CD14-positive monocyte (primary cell): ENCODE data around the gene SREK1. TPM values are rescaled to one million over a fixed set of nuclear protein-coding genes. Genes with fewer than 3 reads are reported as not detected.

Experiments used
- DNase-seq, 3 donors: peaks; one replicate each; pipeline ENCODE4 v3.0.0-alpha.2; 2011 to 2022
- H2AFZ ChIP-seq: 2 replicates; pipeline ENCODE4 v1.6.0; 2012; ENCODE audit warnings: mild to moderate bottlenecking, low read depth, low read length, inconsistent platforms; ENCODE audit not compliant: insufficient read depth, poor library complexity, severe bottlenecking
- H3K27ac ChIP-seq, 2 donors: 1 replicate in 1 of 2; 2 replicates in 1 of 2; pipeline ENCODE4 v1.5.1; 2012 to 2013; ENCODE audit warnings: low read length in 2 of 2, control low read depth in 1 of 2, inconsistent platforms in 1 of 2, low read depth in 1 of 2, mild to moderate bottlenecking in 1 of 2
- H3K27me3 ChIP-seq, 2 donors: one replicate each; pipeline versions ENCODE4 v1.6.0 to v1.6.1; 2011 to 2013; ENCODE audit warnings: low read length in 2 of 2; ENCODE audit not compliant: control insufficient read depth in 2 of 2, insufficient read depth in 2 of 2
- H3K36me3 ChIP-seq, 2 donors: replicated peaks in 1 of 2; 1 replicate in 1 of 2; 2 replicates in 1 of 2; pipeline versions ENCODE4 v1.5.1 to v1.6.1; 2012 to 2013; ENCODE audit warnings: low read length in 2 of 2, control low read depth in 1 of 2, inconsistent platforms in 1 of 2, mild to moderate bottlenecking in 1 of 2; ENCODE audit not compliant: insufficient read depth in 2 of 2, control insufficient read depth in 1 of 2
- H3K4me1 ChIP-seq, 2 donors: 1 replicate in 1 of 2; 2 replicates in 1 of 2; pipeline versions ENCODE4 v1.5.1 to v1.6.1; 2012 to 2013; ENCODE audit warnings: low read length in 2 of 2, control low read depth in 1 of 2, inconsistent platforms in 1 of 2, mild to moderate bottlenecking in 1 of 2, moderate library complexity in 1 of 2; ENCODE audit not compliant: insufficient read depth in 2 of 2, control insufficient read depth in 1 of 2
- H3K4me2 ChIP-seq: replicated peaks from 2 replicates; pipeline ENCODE3; 2012; ENCODE audit warnings: low read length, moderate library complexity, mild to moderate bottlenecking; ENCODE audit not compliant: poor library complexity, severe bottlenecking; ENCODE audit errors: extremely low read depth
- H3K4me3 ChIP-seq, 3 experiments: fragments of 200-600 bp in 1 of 3; sonication (generic) in 1 of 3; replicated peaks in 1 of 3; 1 replicate in 2 of 3; 2 replicates in 1 of 3; pipeline ENCODE4 v1.5.1; 2011 to 2013; ENCODE audit warnings: low read length in 3 of 3, mild to moderate bottlenecking in 3 of 3, control low read depth in 2 of 3, low read depth in 2 of 3, inconsistent platforms in 1 of 3, moderate library complexity in 1 of 3
- H3K79me2 ChIP-seq: 2 replicates; pipeline ENCODE4 v1.6.0; 2012; ENCODE audit warnings: mild to moderate bottlenecking, control low read depth, inconsistent platforms, low read length, moderate library complexity; ENCODE audit not compliant: insufficient read depth
- H3K9ac ChIP-seq: 2 replicates; pipeline ENCODE4 v1.6.0; 2017; ENCODE audit warnings: low read length, mild to moderate bottlenecking; ENCODE audit not compliant: insufficient read depth, poor library complexity, severe bottlenecking
- H3K9me3 ChIP-seq, 2 donors: replicated peaks in 1 of 2; 1 replicate in 1 of 2; 2 replicates in 1 of 2; pipeline versions ENCODE4 v1.5.1 to v1.6.1; 2012 to 2013; ENCODE audit warnings: low read length in 2 of 2, control low read depth in 1 of 2; ENCODE audit not compliant: control insufficient read depth in 1 of 2, insufficient read depth in 1 of 2
- H4K20me1 ChIP-seq: 2 replicates; pipeline ENCODE4 v1.6.0; 2012; ENCODE audit warnings: mild to moderate bottlenecking, low read length, control low read depth, moderate library complexity; ENCODE audit not compliant: insufficient read depth
- H3K27ac Mint-ChIP-seq, 7 donors: one replicate each; pipeline ENCODE4 v1.8.0; 2020; ENCODE audit warnings: mild to moderate bottlenecking in 7 of 7, mixed read lengths in 7 of 7, moderate library complexity in 6 of 7, inconsistent platforms in 2 of 7
- H3K27me3 Mint-ChIP-seq, 3 donors: one replicate each; pipeline ENCODE4 v1.8.0; 2021 to 2022; ENCODE audit warnings: low read depth in 3 of 3, mild to moderate bottlenecking in 3 of 3, mixed read lengths in 3 of 3, moderate library complexity in 3 of 3, inconsistent platforms in 1 of 3
- H3K36me3 Mint-ChIP-seq, 2 donors: one replicate each; pipeline ENCODE4 v1.8.0; 2020; ENCODE audit warnings: mixed read lengths in 2 of 2, inconsistent platforms in 1 of 2, mild to moderate bottlenecking in 1 of 2
- H3K4me1 Mint-ChIP-seq: one replicate; pipeline ENCODE4 v1.8.0; 2020; ENCODE audit warnings: mild to moderate bottlenecking, mixed read lengths
- H3K4me3 Mint-ChIP-seq, 2 donors: one replicate each; pipeline ENCODE4 v1.8.0; 2020; ENCODE audit warnings: mild to moderate bottlenecking in 2 of 2, mixed read lengths in 2 of 2, moderate library complexity in 1 of 2
- H3K9me3 Mint-ChIP-seq, 7 donors: one replicate each; pipeline ENCODE4 v1.8.0; 2020 to 2022; ENCODE audit warnings: mixed read lengths in 7 of 7, mild to moderate bottlenecking in 6 of 7, moderate library complexity in 6 of 7, inconsistent platforms in 2 of 7
- CTCF ChIP-seq: fragments of 200-600 bp; IDR thresholded peaks from one replicate; pipeline ENCODE4 v1.8.0; 2022; ENCODE audit warnings: antibody characterized with exemption, mild to moderate bottlenecking
- WGBS: methylation state at CpG from one replicate; pipeline ENCODE4 v1.1.5; 2013; ENCODE audit warnings: missing lambda C conversion rate; ENCODE audit not compliant: insufficient coverage; 5-methylcytosine and 5-hydroxymethylcytosine counted together
- intact Hi-C, 2 donors: fragments of 100-400 bp; cut with micrococcal nuclease; formaldehyde crosslinking; loops; one replicate each; pipeline versions ENCODE4 v1.15.0 to v1.15.1; 2023
- polyA minus RNA-seq: library from RNA; depleted of rRNA, polyadenylated mRNA; stranded (reverse); fragments of >200 nt; gene quantifications from 2 replicates; pipeline ENCODE4 v1.2.3, GENCODE V29; 2012
- polyA plus RNA-seq, 3 donors: library from polyadenylated mRNA; depleted of rRNA in 1 of 3; unstranded in 2 of 3; stranded (reverse) in 1 of 3; fragments of 300-500 nt in 2 of 3; fragments of >200 nt in 1 of 3; fragmentation: Illumina TruSeq in 2 of 3; gene quantifications; 1 replicate in 2 of 3; 2 replicates in 1 of 3; pipeline ENCODE4 v1.2.3, GENCODE V29; 2012 to 2021
- total RNA-seq, 12 experiments: library from RNA in 1 of 12; stranded (reverse) in 1 of 12; fragments of 120-200 nt in 1 of 12; gene quantifications; one replicate each; pipeline ENCODE4 v1.2.4 and lab custom pipeline; 2013 to 2026; ENCODE audit warnings: mixed read lengths in 6 of 12, inconsistent platforms in 1 of 12

The SREK1 gene
- 62.0 TPM for total RNA-seq (2013)
- polyA plus RNA-seq (10 to 100 TPM in 1 of 3 donors, 1 to 10 TPM in 2; 6.4 to 34.8 (median 9.8) TPM), polyA minus RNA-seq (35.3 and 41.4 TPM in 2 replicates), total RNA-seq (lab: John Stamatoyannopoulos, UW) (46.2 to 350 (median 228) reads per million in 11 experiments)

- intact Hi-C loops, result loop anchor here (5.0 to 10.0 kb wide), 4 partner anchors 219 to 522 kb away; partner anchors contain the start of genes TRIM23 (in 2 of the 2), ERBIN (in 1 of the 2), NLN (in 1 of the 2) and SGTB (in 1 of the 2)
- H3K36me3 ChIP-seq, result no peaks in the 10 kb centered on the region
- no peaks in the 10 kb centered on the region for H3K9me3 ChIP-seq
- Mint-ChIP-seq H3K4me1 (peaks cover 27% of the 10 kb centered on the region), H3K9me3 (no peaks in the 10 kb centered on the region), H3K36me3 (peaks cover 0 to 5% of the 10 kb centered on the region in 2 donors), H3K4me3 (peak within 1 kb of the TSS; percentile 97), H3K27me3 (no peaks in the 10 kb centered on the region), H3K27ac (peak within 1 kb of the TSS; percentile 99 to 100 (median 100))
- no peak for TF ChIP-seq CTCF
- H3K4me1 ChIP-seq, result peaks cover 11 to 26% of the 10 kb centered on the region in 2 donors
- peak within 1 kb of the TSS; percentile 98 for H3K9ac ChIP-seq
- H3K79me2 ChIP-seq, result peaks cover 50% of the 10 kb centered on the region
- H3K4me3 ChIP-seq, result peak within 1 kb of the TSS; percentile 66 to 99 (median 86)
- peak within 1 kb of the TSS; percentile 83 for H3K4me2 ChIP-seq
- H3K27me3 ChIP-seq, result no peaks in the 10 kb centered on the region
- WGBS, result under 1% methylated on average over 85 of the region's 86 CpGs
- H4K20me1 ChIP-seq, result peaks cover 8% of the 10 kb centered on the region
- peak; percentile 85 to 87 (median 85) for DNase-seq
- peak within 1 kb of the TSS; percentile 98 to 100 for H3K27ac ChIP-seq
- H2AFZ ChIP-seq, result peak within 1 kb of the TSS; percentile 82
These were observed at the start of gene SREK1 for GRCh38 chr5:66144074-66144833. Gene SREK1, plus strand, starts transcription at chr5:66144300. Its CDS starts 77 bp downstream, at chr5:66144377.

- H2AFZ ChIP-seq, result no peak overlapping the region
- peaks cover 25 to 46% of the 10 kb centered on the region in 2 donors for H3K9me3 ChIP-seq
- peaks cover 45 to 64% (median 57%) of the 10 kb centered on the region in 7 donors for H3K9me3 Mint-ChIP-seq
- no peak overlapping the region for H3K4me3 Mint-ChIP-seq
- no peaks in the 10 kb centered on the region for H3K27me3 ChIP-seq
- H3K79me2 ChIP-seq, result no peaks in the 10 kb centered on the region
- no CpG with 5 or more reads among the region's 2 CpGs for WGBS
- H3K9ac ChIP-seq, result no peak overlapping the region
- H3K4me1 ChIP-seq, result no peaks in the 10 kb centered on the region
- peaks cover 0 to 3% (median 0%) of the 10 kb centered on the region in 3 donors for H3K27me3 Mint-ChIP-seq
- H4K20me1 ChIP-seq, result no peaks in the 10 kb centered on the region
- H3K4me1 Mint-ChIP-seq, result no peaks in the 10 kb centered on the region
- no peak overlapping the region for H3K27ac ChIP-seq
- H3K4me2 ChIP-seq, result no peak overlapping the region
- no peaks in the 10 kb centered on the region for H3K36me3 ChIP-seq
- TF ChIP-seq CTCF, result no peak
- intact Hi-C loops, result no loop called here
- H3K36me3 Mint-ChIP-seq, result peaks cover 0 to 7% of the 10 kb centered on the region in 2 donors
- H3K4me3 ChIP-seq, result no peak overlapping the region
- H3K27ac Mint-ChIP-seq, result no peak overlapping the region
- DNase-seq, result no peak
These were observed 43.2 kb upstream of the SREK1 start for GRCh38 chr5:66100851-66101250.
